C4-2B (cell line): Measurements from ENCODE around the gene RIPOR2.
A peak's percentile ranks its signal among the peaks of the same experiment; 100 is the strongest.

ENCODE experiments used
- H3K27ac ChIP-seq: fragments of 450-650 bp; 2 replicates; pipeline ENCODE4 v1.5.1; 2017
- ZFX ChIP-seq: fragments of 450-650 bp; IDR thresholded peaks from 2 replicates; pipeline ENCODE4 v1.6.1; 2017
- TF ChIP-seq, protein P1 (sequence below): fragments of 450-650 bp; conservative IDR thresholded peaks from 2 replicates; pipeline ENCODE4 v1.5.1; 2017; ENCODE audit warnings: mild to moderate bottlenecking

RIPOR2 gene

DNA sequence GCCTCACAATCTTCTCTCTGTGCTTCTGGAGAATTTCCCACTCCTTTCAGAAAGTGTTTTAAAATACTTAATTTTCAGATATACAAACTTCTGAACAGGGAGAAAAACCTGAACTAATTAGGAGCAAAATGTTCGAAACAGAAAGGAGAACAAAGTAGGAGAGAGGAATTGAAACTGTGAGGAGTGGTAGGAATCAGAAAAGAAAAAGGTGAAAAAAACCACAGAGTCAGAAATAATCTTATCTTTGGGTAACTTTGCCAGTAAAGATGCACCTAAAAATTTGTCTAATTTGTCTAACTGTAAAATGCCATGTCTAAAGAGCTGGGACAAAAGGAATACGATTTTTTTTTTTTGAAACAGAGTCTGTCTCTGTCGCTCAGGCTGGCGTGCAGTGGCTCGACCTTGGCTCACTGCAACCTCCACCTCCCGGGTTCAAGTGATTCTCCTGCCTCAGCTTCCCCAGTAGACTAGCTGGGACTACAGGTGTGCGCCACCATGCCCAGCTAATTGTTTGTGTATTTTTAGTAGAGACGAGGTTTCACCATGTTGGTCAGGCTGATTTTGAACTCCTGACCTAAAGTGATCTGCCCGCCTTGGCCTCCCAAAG lies 4.7 kb upstream of the RIPOR2 start:
- TF ChIP-seq, protein P1, sequence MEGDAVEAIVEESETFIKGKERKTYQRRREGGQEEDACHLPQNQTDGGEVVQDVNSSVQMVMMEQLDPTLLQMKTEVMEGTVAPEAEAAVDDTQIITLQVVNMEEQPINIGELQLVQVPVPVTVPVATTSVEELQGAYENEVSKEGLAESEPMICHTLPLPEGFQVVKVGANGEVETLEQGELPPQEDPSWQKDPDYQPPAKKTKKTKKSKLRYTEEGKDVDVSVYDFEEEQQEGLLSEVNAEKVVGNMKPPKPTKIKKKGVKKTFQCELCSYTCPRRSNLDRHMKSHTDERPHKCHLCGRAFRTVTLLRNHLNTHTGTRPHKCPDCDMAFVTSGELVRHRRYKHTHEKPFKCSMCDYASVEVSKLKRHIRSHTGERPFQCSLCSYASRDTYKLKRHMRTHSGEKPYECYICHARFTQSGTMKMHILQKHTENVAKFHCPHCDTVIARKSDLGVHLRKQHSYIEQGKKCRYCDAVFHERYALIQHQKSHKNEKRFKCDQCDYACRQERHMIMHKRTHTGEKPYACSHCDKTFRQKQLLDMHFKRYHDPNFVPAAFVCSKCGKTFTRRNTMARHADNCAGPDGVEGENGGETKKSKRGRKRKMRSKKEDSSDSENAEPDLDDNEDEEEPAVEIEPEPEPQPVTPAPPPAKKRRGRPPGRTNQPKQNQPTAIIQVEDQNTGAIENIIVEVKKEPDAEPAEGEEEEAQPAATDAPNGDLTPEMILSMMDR = no peak
- TF ChIP-seq ZFX = no peak
- no peak overlapping the region for H3K27ac ChIP-seq

DNA sequence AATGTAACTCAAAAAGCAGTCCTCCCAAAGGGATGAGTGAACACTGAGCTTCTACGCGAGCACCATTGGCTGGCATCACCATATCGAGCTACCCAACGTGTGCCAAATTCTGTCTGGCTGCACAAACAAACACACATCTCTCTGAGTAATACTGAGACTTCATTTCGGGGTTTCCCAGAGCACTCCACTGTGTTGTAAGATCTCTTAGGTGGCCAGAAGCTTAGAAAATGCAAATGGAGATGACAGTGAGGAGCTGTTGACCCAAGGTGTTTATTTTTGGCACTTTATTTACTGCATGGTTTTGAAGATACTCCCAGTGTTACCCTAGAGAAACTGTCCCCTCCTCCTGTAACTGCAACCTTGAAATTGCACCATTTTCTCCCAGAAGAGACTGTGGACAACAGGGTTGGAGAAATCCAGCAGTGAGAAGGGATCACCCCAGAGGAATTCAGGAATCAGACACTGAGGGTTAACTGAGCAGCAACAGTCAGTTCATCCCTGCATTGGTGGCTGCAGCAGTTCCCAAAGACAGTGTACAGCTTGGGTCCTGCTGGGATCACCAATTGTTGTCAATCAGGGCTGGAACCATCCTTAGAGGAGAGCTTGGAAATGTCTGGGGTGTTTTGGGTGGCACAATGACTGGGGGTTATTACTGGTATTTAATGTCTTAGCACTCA lies 1.0 kb upstream of the RIPOR2 start:
- H3K27ac ChIP-seq = no peak overlapping the region
- no peak for TF ChIP-seq ZFX
- TF ChIP-seq, protein P1 = no peak

DNA sequence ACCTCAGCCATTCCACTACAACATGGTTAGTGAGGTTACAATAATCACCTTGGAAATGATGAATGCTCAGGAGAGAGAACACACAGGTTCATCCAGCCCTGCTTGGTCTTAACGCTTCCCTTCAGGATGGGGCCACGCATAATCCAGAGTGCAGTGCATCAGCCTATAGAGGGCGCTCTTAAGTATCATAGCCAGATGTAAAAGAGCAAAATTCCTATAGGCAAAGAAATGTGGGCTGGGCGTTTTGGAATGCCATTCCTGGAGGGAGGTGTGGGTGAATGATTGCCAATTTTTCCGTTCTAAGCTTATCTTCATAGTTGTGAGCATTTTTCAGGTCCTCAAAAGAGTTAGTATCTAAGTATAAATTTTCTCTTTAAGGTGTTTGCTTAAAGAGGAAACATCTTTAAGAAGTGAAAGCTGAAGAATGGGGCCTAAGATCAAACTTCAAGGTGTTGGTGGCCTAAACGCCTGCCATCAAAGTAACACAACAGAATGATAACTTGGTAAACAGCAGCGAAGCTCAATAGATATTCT lies 1.8 kb downstream of the RIPOR2 start:
- no peak overlapping the region for H3K27ac ChIP-seq
- TF ChIP-seq, protein P1 = peak; percentile 54
- no peak for TF ChIP-seq ZFX

DNA sequence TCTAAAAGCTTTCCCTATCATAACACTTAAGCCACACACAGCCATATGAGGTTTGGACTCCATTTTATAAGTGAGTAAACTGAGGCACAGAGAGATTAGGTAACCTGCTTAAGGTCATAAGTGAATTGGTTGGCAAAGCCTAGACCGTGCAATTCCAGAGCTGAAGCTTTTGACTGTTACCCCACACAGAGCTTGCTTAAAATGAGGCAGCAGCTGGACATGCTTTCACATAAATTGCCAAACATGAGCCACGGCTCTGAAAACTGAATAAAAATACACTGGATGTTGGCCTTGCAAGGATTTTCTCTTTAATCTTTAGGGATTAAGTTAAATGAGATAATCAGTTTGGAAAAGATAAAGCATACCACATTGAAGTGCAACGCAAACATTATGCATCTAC lies 2.5 kb downstream of the RIPOR2 start:
- TF ChIP-seq, protein P1 = no peak
- TF ChIP-seq ZFX = no peak
- H3K27ac ChIP-seq = no peak overlapping the region

DNA sequence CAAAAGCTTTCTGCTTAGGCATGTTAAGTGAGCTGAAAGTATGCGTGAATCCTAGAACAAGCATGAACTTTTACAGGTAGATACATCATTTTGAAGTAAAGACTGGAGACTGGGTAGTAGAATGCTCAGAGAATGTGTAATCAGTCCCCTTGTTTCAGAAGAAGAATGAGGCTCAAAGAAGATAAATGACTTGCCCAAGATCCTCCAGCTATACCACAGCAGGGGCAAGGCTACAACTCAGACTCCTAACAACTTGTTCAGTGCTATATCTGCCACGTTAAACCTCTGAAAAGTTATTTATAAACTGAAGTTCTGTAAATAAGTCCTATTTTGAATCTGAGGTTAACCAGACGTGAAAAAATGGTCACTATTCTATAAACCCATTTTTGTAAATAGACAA lies 2.9 kb downstream of the RIPOR2 start:
- TF ChIP-seq ZFX = no peak
- TF ChIP-seq, protein P1 = no peak
- no peak overlapping the region for H3K27ac ChIP-seq

DNA sequence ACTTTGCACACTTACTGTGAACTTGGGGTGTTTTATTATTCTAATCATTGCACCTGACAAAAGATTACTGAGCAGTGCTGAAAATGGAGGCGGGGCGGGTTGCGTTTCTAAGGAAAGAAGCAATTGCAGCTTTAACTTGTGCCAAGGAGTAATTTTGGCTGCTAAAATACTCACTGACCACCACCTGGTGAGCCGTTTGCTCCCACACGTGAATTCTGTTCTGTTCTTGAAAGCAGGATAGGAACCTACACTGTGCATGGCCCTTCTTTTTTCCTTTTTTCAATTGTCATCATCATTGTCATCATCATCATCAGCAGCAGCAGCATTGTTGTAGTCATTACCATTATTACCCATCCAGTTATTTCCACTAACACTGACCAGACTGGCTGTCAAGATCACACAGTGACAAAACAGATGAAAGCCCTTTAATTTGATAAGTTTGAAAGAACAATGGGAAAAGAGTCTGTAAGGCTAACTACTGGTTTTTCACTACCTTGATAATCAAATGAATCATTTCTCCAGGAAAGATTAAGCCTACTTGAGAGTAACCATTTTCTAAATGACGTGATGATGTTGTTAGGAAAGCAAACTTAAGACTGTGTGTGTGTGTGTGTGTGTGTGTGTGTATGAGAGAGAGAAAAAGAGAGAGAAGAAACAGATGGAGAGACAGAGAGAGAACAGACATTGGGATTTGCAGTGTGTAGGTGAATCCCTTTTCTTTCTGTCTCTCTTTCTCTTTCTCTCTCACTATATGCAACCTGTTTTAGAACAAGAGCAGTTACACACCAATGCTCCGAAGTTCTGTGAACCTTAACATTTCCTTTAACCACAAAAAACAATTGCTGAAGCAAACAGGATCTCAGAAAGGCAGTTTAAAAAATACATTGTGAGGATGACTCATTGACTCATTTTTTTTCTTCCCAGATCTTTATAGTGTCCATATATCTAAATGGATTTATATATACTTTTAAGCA lies 3.8 kb downstream of the RIPOR2 start:
- no peak for TF ChIP-seq ZFX
- TF ChIP-seq, protein P1 = no peak
- H3K27ac ChIP-seq = no peak overlapping the region

DNA sequence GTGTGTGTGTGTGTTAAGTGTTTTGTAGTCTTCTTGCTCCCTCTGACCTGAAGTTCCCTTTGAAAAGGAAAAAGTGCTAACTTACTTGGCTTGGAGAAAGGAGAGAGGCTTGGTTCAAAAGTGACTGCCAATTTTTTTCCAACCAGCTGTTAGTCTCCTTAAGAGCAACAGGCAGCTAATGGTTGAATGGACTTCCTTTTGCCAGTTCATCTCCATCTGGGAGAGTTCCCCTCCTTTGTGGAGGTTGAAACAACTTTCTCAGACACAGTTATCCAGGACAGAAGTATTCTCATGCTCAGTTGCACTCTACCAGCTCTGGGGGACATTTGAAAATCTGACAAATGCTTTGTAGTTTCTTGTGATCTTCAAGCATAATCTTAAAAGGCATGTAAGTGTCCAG lies 4.5 kb downstream of the RIPOR2 start:
- TF ChIP-seq ZFX = no peak
- TF ChIP-seq, protein P1 = no peak
- no peak overlapping the region for H3K27ac ChIP-seq
